GM21381 (cell line): Measurements from ENCODE around the gene SLC9A6.
"Not testable (repeated sequence)": the region's sequence is repeated elsewhere in the genome, so short reads cannot be mapped to it uniquely, and the experiment has no call there.

Experiments
- ATAC-seq: cut with Tn5 transposase; IDR thresholded peaks from one replicate; pipeline ENCODE4 v1.9.1; 2021; ENCODE audit warnings: mild to moderate bottlenecking, moderate library complexity; ENCODE audit not compliant: unreplicated experiment

SLC9A6 gene

DNA sequence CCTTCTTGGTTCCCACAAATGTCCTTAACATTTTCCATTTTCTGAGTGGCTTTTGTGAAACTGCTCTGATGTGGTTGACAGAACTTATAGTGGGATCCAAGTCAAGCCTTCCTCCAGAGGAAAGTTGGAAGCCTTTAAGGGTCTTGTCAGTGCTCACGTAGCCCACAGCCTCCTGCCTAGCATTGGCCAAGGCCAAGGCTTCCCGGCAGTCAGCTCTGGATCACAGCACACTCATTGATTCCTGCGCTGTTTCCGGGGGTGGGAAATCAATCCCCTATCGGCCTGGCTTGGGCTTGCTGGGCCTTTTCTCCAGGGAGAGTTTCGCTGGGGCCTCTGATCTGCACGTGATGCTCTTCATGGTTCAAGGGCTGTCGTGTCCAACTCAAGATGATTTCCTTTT lies 76.1 kb downstream of the SLC9A6 start:
- ATAC-seq = no peak

DNA sequence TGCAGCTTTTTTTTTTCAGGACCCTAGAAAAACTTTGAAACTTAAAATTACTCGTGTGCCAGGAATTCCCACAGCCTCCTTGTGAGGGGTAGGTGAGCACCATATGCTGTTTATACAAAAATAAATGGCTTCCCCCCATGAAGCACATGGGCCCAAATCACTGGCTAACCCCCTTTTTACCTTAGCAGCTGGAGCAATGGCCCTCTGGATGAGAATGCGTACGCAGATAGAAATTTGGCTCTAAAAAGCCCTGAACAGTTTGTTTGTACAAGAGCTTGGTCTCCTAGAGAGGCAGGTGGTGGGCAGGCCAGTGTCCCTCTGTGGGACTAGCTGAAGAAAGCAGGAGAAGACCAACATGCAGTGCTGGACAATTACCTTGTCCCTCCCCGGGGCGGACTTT lies 76.5 kb downstream of the SLC9A6 start:
- no peak for ATAC-seq

DNA sequence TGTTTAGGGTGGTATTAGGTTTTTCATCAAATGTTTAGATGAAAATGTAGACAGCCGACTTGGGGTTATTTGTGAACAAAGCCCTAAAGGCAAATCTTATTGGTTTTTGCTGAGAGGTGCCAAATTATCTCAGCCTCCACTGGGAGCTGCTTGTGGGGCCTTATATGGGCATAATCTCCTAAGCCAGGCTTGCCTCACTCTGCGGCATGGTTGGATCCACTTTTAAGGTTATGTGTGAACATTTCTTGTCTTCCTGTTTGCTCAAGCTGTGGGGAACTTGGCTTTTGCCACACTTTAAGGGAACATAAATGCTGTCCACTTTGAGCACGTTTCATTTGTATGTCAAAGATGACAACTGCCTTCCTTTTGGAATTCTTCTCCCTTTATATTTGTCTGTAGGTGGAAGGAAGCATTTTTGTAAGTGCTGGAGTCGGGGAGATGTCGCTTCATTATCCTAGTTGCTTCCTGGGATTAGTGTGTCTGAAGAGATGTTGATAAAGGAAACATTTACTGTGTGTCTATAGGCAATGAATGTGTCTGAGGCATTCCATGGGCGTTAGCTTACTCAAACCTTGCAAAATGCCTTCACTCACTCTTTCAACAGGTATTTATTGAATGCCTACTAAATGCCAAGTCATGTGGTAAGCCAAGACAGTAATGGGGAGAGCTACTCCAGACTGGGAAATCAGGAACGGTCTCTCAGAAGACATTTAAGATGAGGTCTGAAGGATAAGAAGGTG lies 78.3 kb downstream of the SLC9A6 start:
- no peak for ATAC-seq

DNA sequence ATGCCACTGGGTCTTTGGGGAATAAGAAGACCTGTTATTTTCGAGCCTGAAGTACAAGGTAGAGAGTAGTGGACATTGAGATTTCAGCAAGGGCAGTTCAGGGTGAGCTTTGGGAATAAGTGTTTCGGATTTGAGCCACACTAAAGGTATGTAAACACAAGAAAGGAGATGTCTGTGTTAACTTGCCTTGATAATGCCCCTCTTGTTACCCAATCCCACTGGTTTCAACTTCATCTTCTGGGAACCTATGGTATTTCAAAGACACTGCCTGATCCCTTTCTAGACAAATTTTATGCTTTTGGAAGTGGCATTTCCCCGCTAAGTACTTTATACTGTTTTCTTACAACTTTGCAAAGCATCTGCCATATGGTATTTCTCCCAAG lies 79.4 kb downstream of the SLC9A6 start:
- no peak for ATAC-seq

DNA sequence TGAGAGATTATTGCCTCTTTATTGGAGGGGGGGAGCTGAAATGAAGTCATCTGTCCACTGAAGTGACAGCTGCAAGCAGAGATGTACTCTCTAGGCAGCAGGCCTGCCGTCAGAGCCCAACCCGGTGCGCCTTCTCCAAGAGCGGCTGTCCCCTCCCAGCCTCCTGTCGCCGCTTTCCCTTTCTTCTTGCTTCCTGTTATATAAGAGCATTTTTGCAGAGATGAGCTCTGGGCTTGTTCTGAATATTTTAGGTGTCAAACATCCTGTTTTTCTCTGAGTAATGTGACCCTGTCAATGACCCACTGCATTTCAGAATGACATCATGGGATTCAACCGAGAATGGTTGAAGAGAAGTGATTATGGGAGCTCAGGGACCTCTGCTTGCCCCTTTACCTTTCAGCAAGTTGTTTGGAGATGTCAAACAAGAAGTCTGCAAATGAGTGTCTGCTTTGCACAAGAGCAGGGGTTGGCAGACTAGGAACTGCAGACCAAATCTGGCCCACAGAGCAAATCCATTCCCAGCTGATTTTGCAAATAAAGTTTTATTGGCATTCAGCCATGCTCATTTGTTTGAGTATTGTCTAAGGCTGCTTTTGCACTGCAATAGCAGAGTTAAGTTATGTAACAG lies 79.9 kb downstream of the SLC9A6 start:
- no peak for ATAC-seq

DNA sequence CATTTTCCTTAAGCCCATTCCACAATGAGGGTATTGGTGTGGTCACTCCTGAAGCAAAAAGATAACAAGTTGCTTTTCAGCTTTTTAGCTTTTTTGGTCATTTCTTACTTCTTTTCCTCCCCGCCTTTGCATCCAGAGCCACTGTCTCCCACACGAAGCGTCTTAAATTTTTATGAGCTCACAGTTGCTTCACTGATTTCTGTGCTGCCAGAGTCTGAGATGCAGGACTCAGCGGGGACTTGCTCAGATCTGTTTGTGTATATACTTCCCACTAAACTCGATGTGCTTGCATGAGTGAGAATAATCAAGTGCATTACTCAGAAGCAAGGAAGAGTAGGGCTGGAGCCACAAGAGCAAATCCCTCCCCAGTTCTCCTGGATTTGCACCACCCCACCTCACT lies 81.9 kb downstream of the SLC9A6 start:
- no peak for ATAC-seq

DNA sequence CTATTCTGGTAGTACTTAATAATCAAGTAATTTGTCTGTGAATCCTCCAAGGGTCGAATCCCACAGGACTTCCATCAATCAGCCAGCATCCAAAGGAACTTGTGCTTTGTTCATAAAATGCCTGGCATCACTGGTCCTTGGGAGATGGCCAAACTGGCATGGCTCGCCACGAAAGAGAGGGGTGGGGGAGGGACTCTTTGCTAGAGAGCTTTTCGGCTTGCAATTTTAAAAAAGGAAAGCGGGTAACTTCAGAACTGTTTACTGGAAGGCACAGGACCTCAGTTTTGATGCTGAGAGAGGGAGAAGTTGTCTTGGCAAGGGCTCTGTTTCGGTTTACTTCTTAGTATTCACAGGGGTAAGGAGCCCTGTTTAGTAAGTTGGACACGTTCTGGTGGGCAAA lies 82.7 kb downstream of the SLC9A6 start:
- no peak for ATAC-seq

DNA sequence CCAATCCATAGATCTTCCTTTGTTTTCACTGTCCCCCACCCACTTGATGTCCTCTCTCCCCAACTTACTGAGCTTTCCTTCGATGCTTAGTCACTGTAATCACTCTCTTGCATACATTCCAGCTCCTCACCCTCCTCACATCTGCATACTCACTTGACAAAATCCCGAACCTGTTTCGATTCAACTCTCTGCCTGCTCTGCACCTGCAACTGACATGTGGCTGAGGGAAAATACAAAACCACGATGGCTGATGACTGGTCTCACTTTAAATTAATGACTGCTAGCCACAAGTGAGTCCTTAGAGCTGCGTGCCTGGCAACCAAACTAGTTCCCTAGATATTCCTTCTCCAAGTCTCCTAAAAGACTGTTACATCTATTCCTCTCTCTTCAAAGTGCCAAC lies 91.7 kb downstream of the SLC9A6 start:
- ATAC-seq = no peak

DNA sequence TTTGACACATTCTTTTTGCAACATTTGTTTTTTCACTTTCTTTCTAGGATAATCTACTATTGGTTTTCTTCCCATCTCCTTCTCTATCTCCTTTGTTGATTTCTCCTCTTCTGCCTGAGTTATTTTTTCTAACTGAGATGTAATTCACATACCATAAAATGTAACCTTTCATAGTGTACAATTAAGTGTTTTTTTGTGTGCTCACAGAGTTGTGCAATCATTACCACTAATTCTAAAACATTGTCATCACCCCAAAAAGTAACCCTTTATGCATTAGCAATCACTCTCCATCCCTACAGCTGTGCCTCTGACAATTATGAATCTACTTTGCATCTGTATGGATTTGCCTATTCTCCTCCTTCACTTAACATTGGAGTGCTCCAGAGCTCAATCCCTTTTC lies 95.5 kb downstream of the SLC9A6 start:
- ATAC-seq = no peak

DNA sequence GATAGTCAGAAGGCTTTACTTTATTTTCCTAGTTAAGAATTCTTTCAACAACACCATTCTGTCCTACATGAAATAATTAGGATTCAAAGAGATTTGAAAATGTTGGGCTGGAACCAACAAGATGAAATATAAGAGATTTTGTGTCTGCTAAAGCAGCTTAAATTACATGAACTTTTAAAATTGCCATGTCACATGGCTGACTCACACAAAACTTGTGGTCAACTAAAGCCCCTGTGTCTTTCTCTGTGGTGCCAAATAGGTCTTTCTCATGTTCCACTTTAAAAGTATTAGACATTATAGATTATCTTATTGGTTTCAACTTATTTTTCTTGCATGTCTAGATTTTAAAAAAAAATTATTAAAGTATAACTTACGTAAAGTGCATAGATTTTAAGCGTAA lies 101.3 kb downstream of the SLC9A6 start:
- no peak for ATAC-seq

DNA sequence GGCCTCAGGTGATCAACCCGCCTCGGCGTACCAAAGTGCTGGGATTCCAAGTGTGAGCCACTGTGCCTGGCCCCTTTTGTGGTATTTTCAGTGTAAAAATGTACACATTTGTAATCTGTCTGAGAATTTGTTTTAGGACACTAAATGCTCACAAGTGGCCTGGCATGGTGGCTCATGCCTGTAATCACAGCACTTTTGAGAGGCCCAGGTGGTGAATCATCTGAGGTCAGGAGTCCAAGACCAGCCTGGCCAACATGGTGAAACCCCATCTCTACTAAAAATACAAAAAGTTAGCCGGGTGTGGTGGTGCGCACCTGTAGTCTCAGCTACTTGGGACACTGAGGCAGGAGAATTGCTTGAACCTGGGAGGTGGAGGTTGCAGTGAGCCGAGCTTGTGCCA lies 106.7 kb downstream of the SLC9A6 start:
- not testable (repeated sequence) for ATAC-seq

DNA sequence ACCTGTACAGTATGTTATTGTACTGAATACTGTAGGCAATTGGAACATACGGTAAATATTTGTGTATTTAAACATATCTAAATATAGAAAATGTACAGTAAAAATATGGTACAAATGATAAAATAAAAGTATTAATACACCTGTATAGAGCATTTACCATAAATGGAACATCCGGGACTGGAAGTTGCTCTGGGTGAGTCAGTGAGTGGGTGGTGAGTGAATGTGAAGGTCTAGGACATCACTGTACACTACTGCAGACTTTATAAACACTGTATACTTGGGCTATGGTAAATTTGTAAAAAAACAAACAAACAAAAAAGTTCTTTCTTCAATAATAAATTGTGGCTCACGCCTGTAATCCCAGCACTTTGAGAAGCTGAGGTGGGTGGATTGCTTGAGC lies 109.7 kb downstream of the SLC9A6 start:
- ATAC-seq = no peak
